Heart right ventricle (tissue), 16 donors: Measurements from ENCODE around the gene EFNA3. TPM values are rescaled to one million over a fixed set of nuclear protein-coding genes. Genes with fewer than 3 reads are reported as not detected.
A peak's percentile ranks its signal among the peaks of the same experiment; 100 is the strongest.

Source experiments
- ATAC-seq, 8 donors: fragments of 200-7000 bp; cut with Tn5 transposase; one replicate each; pipeline ENCODE4 v1.9.1; 2020; ENCODE audit warnings: mild to moderate bottlenecking in 8 of 8, moderate library complexity in 8 of 8, moderate number of reproducible peaks in 1 of 8
- DNase-seq, 2 donors: peaks; one replicate each; pipeline ENCODE4 v3.0.0-alpha.2; 2020
- H3K27ac ChIP-seq, 10 donors: fragments of 200-600 bp; sonication (generic) in 2 of 10; one replicate each; pipeline versions ENCODE4 v1.5.0 to v1.8.0; 2020 to 2022; ENCODE audit warnings: mild to moderate bottlenecking in 3 of 10
- H3K27me3 ChIP-seq, 7 donors: fragments of 200-600 bp; one replicate each; pipeline ENCODE4 v1.8.0; 2021 to 2022; ENCODE audit warnings: mild to moderate bottlenecking in 2 of 7
- H3K36me3 ChIP-seq, 9 donors: fragments of 200-600 bp; sonication (generic) in 1 of 9; one replicate each; pipeline versions ENCODE4 v1.5.0 to v1.8.0; 2020 to 2022; ENCODE audit warnings: mild to moderate bottlenecking in 2 of 9
- H3K4me1 ChIP-seq, 9 donors: fragments of 200-600 bp; sonication (generic) in 1 of 9; one replicate each; pipeline versions ENCODE4 v1.5.0 to v1.8.0; 2020 to 2022; ENCODE audit warnings: mild to moderate bottlenecking in 4 of 9
- H3K4me3 ChIP-seq, 10 donors: fragments of 200-600 bp; sonication (generic) in 2 of 10; one replicate each; pipeline versions ENCODE4 v1.5.0 to v1.8.0; 2020 to 2022; ENCODE audit warnings: mild to moderate bottlenecking in 7 of 10, moderate library complexity in 2 of 10
- H3K9me3 ChIP-seq, 11 donors: fragments of 200-600 bp in 10 of 11; sonication (generic) in 2 of 11; one replicate each; pipeline versions ENCODE4 v1.5.0 to v1.8.0; 2013 to 2022; ENCODE audit warnings: mild to moderate bottlenecking in 2 of 11, control low read depth in 1 of 11, moderate library complexity in 1 of 11
- CTCF ChIP-seq, 9 donors: fragments of 200-600 bp; sonication (generic) in 2 of 9; IDR thresholded peaks; one replicate each; pipeline versions ENCODE4 v1.5.0 to v1.8.0; 2021 to 2022; ENCODE audit warnings: antibody characterized with exemption in 9 of 9, mild to moderate bottlenecking in 5 of 9, moderate library complexity in 1 of 9
- WGBS, 2 donors: extraction: QIAGEN DNeasy Blood & Tissue Kit; methylation state at CpG; one replicate each; pipeline ENCODE4 v1.1.7; 2013; ENCODE audit warnings: inconsistent platforms in 1 of 2; 5-methylcytosine and 5-hydroxymethylcytosine counted together
- intact Hi-C, 10 donors: fragments of 100-400 bp; cut with DNase I; formaldehyde crosslinking; loops; one replicate each; pipeline versions ENCODE4 v1.11.1 to v1.14.2; 2022
- polyA plus RNA-seq, 2 donors: library from polyadenylated mRNA; stranded (reverse); fragments of 200-250 nt; gene quantifications; one replicate each; pipeline ENCODE4 v1.2.3, GENCODE V29; 2013
- total RNA-seq, 10 donors: library from RNA; stranded (reverse); fragmentation: NEBNext Ultra II Directional in 3 of 10; extraction: Animal tissue kit (Norgen Biotek cat#: 25700) in 3 of 10; gene quantifications; one replicate each; pipeline versions ENCODE4 v1.2.1 to v1.2.4, GENCODE V29; 2021 to 2023
- donor health status: Arrhythmogenic right ventricular cardiomyopathy.
- donor health status: ischemic (EF 13 %, LVEDD 7.1; RV severe dilation, severe dysfunction).
- donor health status: healthy with polysubstance abuse.
- donor health status: DM: no; HTN: yes; CAD: no.
- donor health status: DM: no; HTN: no; CAD: no.
- donor health status: ischemic (EF 25% LVEDD 6.9; RV normal size, moderate dysfunction).
- donor health status: ischemic (EF 25% LVEDD 5.7; RV mildly dilated, moderate dysfunction).
- donor health status: healthy.
- donor health status: DM: yes; HTN: yes; CAD: no.
- donor health status: Ischemic cardiomyopathy.
- donor health status: ischemic (EF 35%, LVEDD 5.7; RV mildly dilated, moderate dysfunction).
- donor health status: nonischemic (EF 11% LVEDD 7.7; RV severe dilation, severe dysfunction).
- donor health status: DM: yes; HTN: yes; CAD: no.
- donor health status: PGD.
- donor health status: ischemic (EF 29% LVEDD 5.4; RV normal size, mild dysfunction).
- donor health status: nonischemic (EF 23%, LVEDD 6.1; RV moderate dilation, normal function).

Gene EFNA3
- total and polyA plus RNA-seq, 12 donors = 0.23 to 1.9 (median 0.47) TPM; not detected in 1

- peaks cover 0 to 38% (median 20%) of the 10 kb centered on the region in 9 donors for H3K36me3 ChIP-seq
- no peaks in the 10 kb centered on the region for H3K27me3 ChIP-seq
- intact Hi-C loops = loop anchor here in 4 of 10 donors (2.0 to 10.0 kb wide), 7 partner anchors 33 to 567 kb away; partner anchors contain the start of genes CKS1B (in 2 of the 4), SHC1 (in 2 of the 4), PBXIP1 (in 1 of the 4) and ZBTB7B (in 1 of the 4)
- H3K4me3 ChIP-seq = peak overlapping the region; percentile 51 to 98 (median 84)
- H3K9me3 ChIP-seq = no peaks in the 10 kb centered on the region
- TF ChIP-seq CTCF (IDR thresholded peaks at IDR 0.05) = no peak
- ATAC-seq (peak; percentile 41 to 79 (median 64)), DNase-seq (peak; percentile 71 to 79)
- peak overlapping the region; percentile 53 to 98 (median 94) for H3K27ac ChIP-seq
- H3K4me1 ChIP-seq = peaks cover 12 to 45% (median 27%) of the 10 kb centered on the region in 9 donors
- 3 to 5% methylated on average over 25 to 27 of the region's 27 CpGs for WGBS, 2 donors
Measured at GRCh38 chr1:155051777-155052398, 26.7 kb upstream of the EFNA3 start.

- WGBS, 2 donors = 43 to 61% methylated on average over 12 of the region's 12 CpGs
- Histone ChIP-seq H3K9me3 (no peaks in the 10 kb centered on the region), H3K27ac (peak overlapping the region; percentile 53 to 98 (median 92)), H3K36me3 (peaks cover 0 to 46% (median 28%) of the 10 kb centered on the region in 9 donors), H3K27me3 (no peaks in the 10 kb centered on the region), H3K4me3 (peak overlapping the region in 9 of 10 donors; percentile 51 to 98 (median 84)), H3K4me1 (peaks cover 12 to 45% (median 27%) of the 10 kb centered on the region in 9 donors)
- DNase-seq (peak; percentile 62 to 85), ATAC-seq (peak; percentile 14 to 80 (median 60))
- intact Hi-C loops = loop anchor here in 3 of 10 donors (5.0 to 10.0 kb wide), 6 partner anchors 35 to 568 kb away; partner anchors contain the start of genes CKS1B (in 2 of the 3), SHC1 (in 2 of the 3), PBXIP1 (in 1 of the 3) and ZBTB7B (in 1 of the 3)
- peak in 4 of 9 donors; percentile 20 to 47 (median 36) for TF ChIP-seq CTCF (IDR thresholded peaks at IDR 0.05)
Measured at GRCh38 chr1:155052439-155053395, 25.9 kb upstream of the EFNA3 start.

- Histone ChIP-seq H3K27me3 (no peaks in the 10 kb centered on the region), H3K27ac (peak overlapping the region in 9 of 10 donors; percentile 8 to 97 (median 88)), H3K4me1 (peaks cover 12 to 46% (median 27%) of the 10 kb centered on the region in 9 donors), H3K4me3 (peak overlapping the region in 6 of 10 donors; percentile 20 to 91 (median 80)), H3K9me3 (no peaks in the 10 kb centered on the region), H3K36me3 (peaks cover 0 to 55% (median 36%) of the 10 kb centered on the region in 9 donors)
- no peak for DNase-seq
- TF ChIP-seq CTCF (IDR thresholded peaks at IDR 0.05) = no peak
- intact Hi-C loops = loop anchor here in 3 of 10 donors (5.0 to 10.0 kb wide), 6 partner anchors 36 to 569 kb away; partner anchors contain the start of genes CKS1B (in 2 of the 3), SHC1 (in 2 of the 3), PBXIP1 (in 1 of the 3) and ZBTB7B (in 1 of the 3)
- WGBS, 2 donors = 79 to 81% methylated on average over 7 of the region's 7 CpGs
- no peak for ATAC-seq
Measured at GRCh38 chr1:155053531-155054105, 25.0 kb upstream of the EFNA3 start.
